VCaP (cell line): ENCODE data around the gene ITGB3.
"Not testable (repeated sequence)": the region's sequence is repeated elsewhere in the genome, so short reads cannot be mapped to it uniquely, and the experiment has no call there.

Source experiments
- H3K27ac ChIP-seq: fragments of 450-650 bp; 2 replicates; pipeline ENCODE4 v1.5.1; 2017
- TF ChIP-seq, protein P1 (sequence below): fragments of 450-650 bp; conservative IDR thresholded peaks from 2 replicates; pipeline ENCODE4 v1.5.1; 2017; ENCODE audit warnings: mild to moderate bottlenecking, moderate library complexity

The ITGB3 gene

GRCh38 chr17:47266782-47267181, 13.2 kb downstream of the ITGB3 start:
- TF ChIP-seq, protein P1, sequence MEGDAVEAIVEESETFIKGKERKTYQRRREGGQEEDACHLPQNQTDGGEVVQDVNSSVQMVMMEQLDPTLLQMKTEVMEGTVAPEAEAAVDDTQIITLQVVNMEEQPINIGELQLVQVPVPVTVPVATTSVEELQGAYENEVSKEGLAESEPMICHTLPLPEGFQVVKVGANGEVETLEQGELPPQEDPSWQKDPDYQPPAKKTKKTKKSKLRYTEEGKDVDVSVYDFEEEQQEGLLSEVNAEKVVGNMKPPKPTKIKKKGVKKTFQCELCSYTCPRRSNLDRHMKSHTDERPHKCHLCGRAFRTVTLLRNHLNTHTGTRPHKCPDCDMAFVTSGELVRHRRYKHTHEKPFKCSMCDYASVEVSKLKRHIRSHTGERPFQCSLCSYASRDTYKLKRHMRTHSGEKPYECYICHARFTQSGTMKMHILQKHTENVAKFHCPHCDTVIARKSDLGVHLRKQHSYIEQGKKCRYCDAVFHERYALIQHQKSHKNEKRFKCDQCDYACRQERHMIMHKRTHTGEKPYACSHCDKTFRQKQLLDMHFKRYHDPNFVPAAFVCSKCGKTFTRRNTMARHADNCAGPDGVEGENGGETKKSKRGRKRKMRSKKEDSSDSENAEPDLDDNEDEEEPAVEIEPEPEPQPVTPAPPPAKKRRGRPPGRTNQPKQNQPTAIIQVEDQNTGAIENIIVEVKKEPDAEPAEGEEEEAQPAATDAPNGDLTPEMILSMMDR, result no peak
- no peak overlapping the region for H3K27ac ChIP-seq

DNA sequence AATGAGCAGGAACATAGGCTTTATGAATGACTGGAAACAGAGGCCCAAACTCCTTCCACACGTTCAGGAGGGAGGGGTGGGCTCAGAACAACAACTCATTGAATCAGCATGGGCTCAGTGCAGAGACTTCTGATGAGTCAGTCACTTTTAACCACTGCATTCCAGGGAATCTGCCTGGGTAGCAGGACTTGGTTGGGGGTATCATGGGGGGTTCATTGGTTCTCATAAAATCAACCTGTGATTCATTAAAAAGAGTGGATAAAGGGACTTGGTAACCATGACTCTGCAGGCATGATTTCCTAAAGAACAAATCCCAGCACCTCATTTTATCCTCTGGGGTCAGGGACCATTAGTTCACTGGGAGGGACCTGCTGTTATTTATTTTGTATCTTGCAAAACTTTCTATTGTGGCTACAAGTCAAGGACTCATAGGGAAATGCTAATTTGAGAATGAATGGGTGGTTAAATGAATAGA, 13.8 kb downstream of the ITGB3 start:
- H3K27ac ChIP-seq, result no peak overlapping the region

DNA sequence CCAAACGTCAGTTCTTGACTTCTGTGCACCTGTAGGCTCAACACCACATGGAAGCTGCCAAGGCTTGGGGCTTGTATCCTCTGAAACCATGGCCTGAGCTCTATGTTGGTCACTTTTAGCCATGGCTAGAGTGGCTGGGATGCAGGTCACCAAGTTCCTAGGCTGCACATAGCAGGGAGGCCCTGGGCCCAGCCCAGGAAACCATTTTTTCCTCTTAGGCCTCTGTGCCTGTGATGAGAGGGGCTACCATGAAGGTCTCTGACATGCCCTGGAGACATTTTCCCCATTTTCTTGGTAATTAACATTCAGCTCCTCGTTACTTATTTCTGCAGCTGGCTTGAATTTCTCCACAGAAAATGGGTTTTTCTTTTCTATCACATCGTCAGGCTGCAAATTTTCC, 15.3 kb downstream of the ITGB3 start:
- not testable (repeated sequence) for H3K27ac ChIP-seq

More for the DNA sequence above, 13.8 kb downstream of the ITGB3 start:
- TF ChIP-seq, protein P1, result no peak

GRCh38 chr17:47269561-47270280, 16.1 kb downstream of the ITGB3 start:
- not testable (repeated sequence) for H3K27ac ChIP-seq

DNA sequence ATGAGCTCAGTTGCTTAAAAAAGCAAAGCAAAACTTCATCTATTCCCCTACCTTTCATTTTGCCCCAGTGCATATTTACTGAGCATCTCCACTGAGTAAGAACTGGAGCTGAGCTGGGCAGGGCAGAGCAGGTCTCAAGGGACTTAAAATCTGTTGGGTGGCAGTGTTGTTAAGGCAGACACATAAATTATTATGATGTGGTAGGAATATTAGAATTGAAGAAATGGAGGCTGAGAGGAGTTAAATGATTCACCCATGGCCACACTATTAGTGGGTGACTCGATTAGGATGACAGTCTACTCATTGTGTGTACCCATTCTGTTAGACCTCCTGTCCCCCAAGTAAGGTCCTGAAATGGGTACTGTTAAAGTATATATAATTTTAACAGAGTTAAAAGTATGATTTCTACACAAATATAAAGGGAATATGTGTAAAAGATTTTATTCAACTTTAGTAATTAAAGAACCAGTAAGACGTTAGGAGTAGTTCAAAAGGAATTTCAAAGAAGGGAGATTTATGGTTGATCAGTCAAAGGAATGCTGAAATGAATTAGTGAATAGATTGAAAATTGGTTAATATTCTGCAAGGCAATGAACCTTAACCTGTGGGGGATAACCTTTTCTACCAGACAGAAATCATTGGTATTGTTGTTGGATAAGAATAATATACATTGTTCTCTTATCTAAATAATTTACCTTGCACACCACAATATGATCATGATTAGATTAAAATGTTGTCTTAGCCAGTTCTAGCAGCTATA, 17.5 kb downstream of the ITGB3 start:
- H3K27ac ChIP-seq, result no peak overlapping the region
- TF ChIP-seq, protein P1, result no peak

GRCh38 chr17:47272491-47272890, 18.9 kb downstream of the ITGB3 start:
- no peak overlapping the region for H3K27ac ChIP-seq
- TF ChIP-seq, protein P1, result no peak

DNA sequence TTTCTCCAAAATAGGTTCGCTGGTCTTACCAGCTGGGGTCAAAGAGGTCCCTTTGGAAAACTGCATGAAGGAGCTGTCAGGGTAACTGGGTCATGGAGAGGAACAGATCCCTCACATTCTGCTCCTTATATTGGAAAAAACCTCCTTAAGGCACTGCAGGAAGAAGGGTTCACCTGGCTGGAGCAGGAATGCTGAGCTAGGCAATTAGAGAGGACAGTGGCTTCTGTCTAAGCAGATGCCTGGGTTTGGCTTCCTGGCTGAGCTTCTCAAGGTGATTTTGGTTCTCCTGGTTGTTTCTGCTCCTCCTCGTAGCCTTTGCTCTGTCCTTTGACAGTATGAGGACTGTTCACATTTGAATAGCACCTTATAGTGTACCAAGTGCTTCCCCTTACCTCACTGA, 19.6 kb downstream of the ITGB3 start:
- no peak overlapping the region for H3K27ac ChIP-seq
- TF ChIP-seq, protein P1, result no peak

GRCh38 chr17:47274319-47275069, 20.9 kb downstream of the ITGB3 start:
- TF ChIP-seq, protein P1, result no peak

More at GRCh38 chr17:47274319-47275069, 20.9 kb downstream of the ITGB3 start:
- H3K27ac ChIP-seq, result no peak overlapping the region
